Hepatocyte (in vitro differentiated cells): ENCODE results near the gene AURKAIP1.

Experiments
- CTCF ChIP-seq: fragments of 200-600 bp; sonication (generic); IDR thresholded peaks from 2 replicates; pipeline ENCODE4 v1.5.1; 2016; ENCODE audit warnings: antibody characterized with exemption, mild to moderate bottlenecking; ENCODE audit not compliant: poor library complexity
- EZH2 ChIP-seq: fragments of 200-600 bp; sonication (generic); IDR thresholded peaks from 2 replicates; pipeline ENCODE4 v1.6.1; 2016; ENCODE audit warnings: antibody characterized with exemption, mild to moderate bottlenecking, borderline replicate concordance
- EZH2phosphoT487 ChIP-seq: fragments of 200-600 bp; sonication (generic); IDR thresholded peaks from one replicate; pipeline ENCODE4 v1.6.1; 2018; ENCODE audit warnings: antibody characterized with exemption, mild to moderate bottlenecking, low read depth, moderate library complexity; ENCODE audit not compliant: unreplicated experiment, severe bottlenecking

GRCh38 chr1:1380860-1381259 lies 5.9 kb upstream of the AURKAIP1 start:
- TF ChIP-seq CTCF = no peak
- no peak for TF ChIP-seq EZH2
- no peak for TF ChIP-seq EZH2phosphoT487
